Measurements from ENCODE around the gene MINDY4B. TPM values are rescaled to one million over a fixed set of nuclear protein-coding genes. Genes with fewer than 3 reads are reported as not detected.

MINDY4B gene
- total RNA-seq, 1 donor from 2014 or later, result not detected

DNA sequence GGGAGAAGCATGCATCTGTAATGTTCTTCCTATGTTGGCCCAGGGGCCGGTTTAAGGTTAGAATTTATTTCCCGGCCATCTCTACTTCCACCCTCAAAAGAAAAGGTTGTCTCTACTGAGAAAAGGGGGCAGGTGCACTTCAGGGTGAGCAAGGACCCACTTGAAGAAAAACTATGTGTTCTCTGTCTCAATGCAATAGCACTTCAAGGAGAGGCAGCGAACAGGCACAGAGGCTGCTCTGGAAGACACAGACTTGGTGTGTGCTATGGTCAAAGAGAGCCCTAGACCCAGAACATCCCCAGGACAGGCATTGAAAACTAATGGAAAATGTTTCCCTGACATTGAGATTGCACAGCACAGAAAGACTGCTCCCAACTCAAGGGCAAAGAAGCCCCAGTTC is 7.6 kb downstream of the MINDY4B start:
- H3K27me3 Mint-ChIP-seq (ENCODE audit: low read depth, unreplicated experiment), result peaks cover 43% of the 10 kb centered on the region

DNA sequence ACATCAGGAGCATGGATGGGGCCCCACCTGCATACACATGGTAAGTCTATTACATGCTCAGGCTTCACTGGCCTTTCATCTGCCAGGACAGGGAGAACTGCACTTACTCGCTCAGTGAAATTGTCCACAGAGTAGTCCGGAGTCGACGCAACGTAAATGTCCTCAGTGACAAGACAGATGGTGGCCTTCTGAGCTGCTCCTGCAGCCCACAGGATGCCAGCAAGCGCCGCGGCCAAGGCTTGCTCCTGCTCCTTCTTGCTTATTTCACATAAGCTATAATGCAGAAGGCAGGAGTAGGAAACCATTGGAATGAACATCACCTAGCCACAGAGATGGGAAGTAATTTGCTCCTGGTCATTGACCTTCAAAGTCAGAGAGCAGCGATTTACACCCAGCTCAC is 14.4 kb downstream of the MINDY4B start:
- no peak overlapping the region for H2AFZ ChIP-seq (ENCODE audit: low read depth, low read length)
- peaks cover 2% of the 10 kb centered on the region for H3K36me3 Mint-ChIP-seq (ENCODE audit: low read depth, unreplicated experiment)
- H3K4me1 ChIP-seq (ENCODE audit: insufficient read depth, low read length), result no peaks in the 10 kb centered on the region
- no peak for FAIRE-seq
- no peak for TF ChIP-seq EZH2 (IDR thresholded peaks at IDR 0.05; ENCODE audit: insufficient read depth, low read length)
- TF ChIP-seq, protein P1, sequence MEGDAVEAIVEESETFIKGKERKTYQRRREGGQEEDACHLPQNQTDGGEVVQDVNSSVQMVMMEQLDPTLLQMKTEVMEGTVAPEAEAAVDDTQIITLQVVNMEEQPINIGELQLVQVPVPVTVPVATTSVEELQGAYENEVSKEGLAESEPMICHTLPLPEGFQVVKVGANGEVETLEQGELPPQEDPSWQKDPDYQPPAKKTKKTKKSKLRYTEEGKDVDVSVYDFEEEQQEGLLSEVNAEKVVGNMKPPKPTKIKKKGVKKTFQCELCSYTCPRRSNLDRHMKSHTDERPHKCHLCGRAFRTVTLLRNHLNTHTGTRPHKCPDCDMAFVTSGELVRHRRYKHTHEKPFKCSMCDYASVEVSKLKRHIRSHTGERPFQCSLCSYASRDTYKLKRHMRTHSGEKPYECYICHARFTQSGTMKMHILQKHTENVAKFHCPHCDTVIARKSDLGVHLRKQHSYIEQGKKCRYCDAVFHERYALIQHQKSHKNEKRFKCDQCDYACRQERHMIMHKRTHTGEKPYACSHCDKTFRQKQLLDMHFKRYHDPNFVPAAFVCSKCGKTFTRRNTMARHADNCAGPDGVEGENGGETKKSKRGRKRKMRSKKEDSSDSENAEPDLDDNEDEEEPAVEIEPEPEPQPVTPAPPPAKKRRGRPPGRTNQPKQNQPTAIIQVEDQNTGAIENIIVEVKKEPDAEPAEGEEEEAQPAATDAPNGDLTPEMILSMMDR (IDR thresholded peaks at IDR 0.05; ENCODE audit: insufficient read depth, low read depth, low read length), result no peak
- H3K9me3 Mint-ChIP-seq (ENCODE audit: unreplicated experiment), result peaks cover 10% of the 10 kb centered on the region
- no peaks in the 10 kb centered on the region for H3K79me2 ChIP-seq (ENCODE audit: insufficient read depth, low read length)
- H3K27me3 Mint-ChIP-seq (ENCODE audit: low read depth, unreplicated experiment), result peaks cover 14% of the 10 kb centered on the region
- H4K20me1 ChIP-seq (ENCODE audit: insufficient read depth, low read length), result no peaks in the 10 kb centered on the region
- H3K36me3 ChIP-seq (ENCODE audit: insufficient read depth, low read length), result no peaks in the 10 kb centered on the region
- peaks cover 2% of the 10 kb centered on the region for H3K27me3 ChIP-seq (ENCODE audit: insufficient read depth, low read length)
- H3K4me3 ChIP-seq (ENCODE audit: insufficient read depth, low read depth, low read length), result no peak overlapping the region
- H3K4me3 Mint-ChIP-seq (ENCODE audit: unreplicated experiment), result no peak overlapping the region
- H3K27ac ChIP-seq (ENCODE audit: low read depth, low read length), result no peak overlapping the region
- H3K4me1 Mint-ChIP-seq (ENCODE audit: low read depth, unreplicated experiment), result no peaks in the 10 kb centered on the region
- H3K4me2 ChIP-seq (ENCODE audit: low read length), result no peak overlapping the region
- no peak overlapping the region for H3K27ac Mint-ChIP-seq (ENCODE audit: unreplicated experiment)
- H3K9ac ChIP-seq (ENCODE audit: low read length), result no peak overlapping the region
- DNase-seq (ENCODE audit: low read depth), result no peak
- H3K9me3 ChIP-seq (ENCODE audit: insufficient read depth, low read depth, low read length), result no peaks in the 10 kb centered on the region

More for the DNA sequence above, 7.6 kb downstream of the MINDY4B start:
- no peak overlapping the region for H3K27ac Mint-ChIP-seq (ENCODE audit: unreplicated experiment)
- no peaks in the 10 kb centered on the region for H3K79me2 ChIP-seq (ENCODE audit: insufficient read depth, low read length)
- no peak overlapping the region for H3K4me3 Mint-ChIP-seq (ENCODE audit: unreplicated experiment)
- TF ChIP-seq EZH2 (IDR thresholded peaks at IDR 0.05; ENCODE audit: insufficient read depth, low read length), result no peak
- TF ChIP-seq, protein P1 (IDR thresholded peaks at IDR 0.05; ENCODE audit: insufficient read depth, low read depth, low read length), result no peak
- no peak overlapping the region for H2AFZ ChIP-seq (ENCODE audit: low read depth, low read length)
- H3K9ac ChIP-seq (ENCODE audit: low read length), result no peak overlapping the region
- DNase-seq (ENCODE audit: low read depth) (no peak), FAIRE-seq (no peak)
- H3K4me1 Mint-ChIP-seq (ENCODE audit: low read depth, unreplicated experiment), result no peaks in the 10 kb centered on the region
- H3K27me3 ChIP-seq (ENCODE audit: insufficient read depth, low read length), result peaks cover 5% of the 10 kb centered on the region
- no peaks in the 10 kb centered on the region for H3K9me3 Mint-ChIP-seq (ENCODE audit: unreplicated experiment)
- H3K4me3 ChIP-seq (ENCODE audit: insufficient read depth, low read depth, low read length), result no peak overlapping the region
- H4K20me1 ChIP-seq (ENCODE audit: insufficient read depth, low read length), result no peaks in the 10 kb centered on the region
- H3K36me3 Mint-ChIP-seq (ENCODE audit: low read depth, unreplicated experiment), result peaks cover 1% of the 10 kb centered on the region
- no peaks in the 10 kb centered on the region for H3K9me3 ChIP-seq (ENCODE audit: insufficient read depth, low read depth, low read length)
- H3K27ac ChIP-seq (ENCODE audit: low read depth, low read length), result no peak overlapping the region
- no peaks in the 10 kb centered on the region for H3K4me1 ChIP-seq (ENCODE audit: insufficient read depth, low read length)
- no peak overlapping the region for H3K4me2 ChIP-seq (ENCODE audit: low read length)
- no peaks in the 10 kb centered on the region for H3K36me3 ChIP-seq (ENCODE audit: insufficient read depth, low read length)

DNA sequence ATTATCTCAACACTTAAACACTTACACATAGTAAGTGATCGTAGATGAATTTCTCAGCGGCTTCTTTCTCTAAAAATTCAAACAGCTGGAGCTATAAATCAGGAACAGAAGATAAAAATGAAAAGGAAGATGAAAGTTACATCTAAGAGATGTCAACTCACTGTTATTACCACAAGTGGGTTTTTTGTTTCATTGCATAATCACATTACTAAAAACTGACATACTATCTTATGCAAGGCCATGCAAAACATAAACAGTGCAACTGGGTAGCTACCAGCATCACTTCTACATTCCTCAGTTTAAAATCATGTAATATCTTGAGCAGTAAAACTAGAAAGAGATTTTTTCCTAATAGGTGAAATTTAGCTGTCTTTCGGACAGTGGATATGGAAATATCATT is 14.9 kb downstream of the MINDY4B start:
- DNase-seq (ENCODE audit: low read depth), result no peak
- Histone ChIP-seq H3K4me1 (ENCODE audit: insufficient read depth, low read length) (no peaks in the 10 kb centered on the region), H3K4me2 (ENCODE audit: low read length) (no peak overlapping the region), H3K9ac (ENCODE audit: low read length) (no peak overlapping the region), H3K9me3 (ENCODE audit: insufficient read depth, low read depth, low read length) (no peaks in the 10 kb centered on the region), H3K79me2 (ENCODE audit: insufficient read depth, low read length) (no peaks in the 10 kb centered on the region), H3K36me3 (ENCODE audit: insufficient read depth, low read length) (no peaks in the 10 kb centered on the region), H4K20me1 (ENCODE audit: insufficient read depth, low read length) (no peaks in the 10 kb centered on the region), H3K27ac (ENCODE audit: low read depth, low read length) (no peak overlapping the region), H3K4me3 (ENCODE audit: insufficient read depth, low read depth, low read length) (no peak overlapping the region), H3K27me3 (ENCODE audit: insufficient read depth, low read length) (peaks cover 2% of the 10 kb centered on the region), H2AFZ (ENCODE audit: low read depth, low read length) (no peak overlapping the region)
- Mint-ChIP-seq H3K27me3 (ENCODE audit: low read depth, unreplicated experiment) (peaks cover 11% of the 10 kb centered on the region), H3K27ac (ENCODE audit: unreplicated experiment) (no peak overlapping the region), H3K4me3 (ENCODE audit: unreplicated experiment) (no peak overlapping the region), H3K4me1 (ENCODE audit: low read depth, unreplicated experiment) (no peaks in the 10 kb centered on the region), H3K9me3 (ENCODE audit: unreplicated experiment) (peaks cover 10% of the 10 kb centered on the region), H3K36me3 (ENCODE audit: low read depth, unreplicated experiment) (peaks cover 2% of the 10 kb centered on the region)
- TF ChIP-seq EZH2 (IDR thresholded peaks at IDR 0.05; ENCODE audit: insufficient read depth, low read length), result no peak
- TF ChIP-seq, protein P1 (IDR thresholded peaks at IDR 0.05; ENCODE audit: insufficient read depth, low read depth, low read length), result no peak
- FAIRE-seq, result no peak
